KMS-11 (cell line): Measurements from ENCODE around the gene FEZF2.

Experiments used
- H2AFZ ChIP-seq: fragments of 200-600 bp; sonication (generic); 2 replicates; pipeline ENCODE4 v1.6.1; 2016; ENCODE audit warnings: antibody characterized with exemption, mixed run types, low read depth
- H3K27ac ChIP-seq: fragments of 200-600 bp; sonication (generic); 2 replicates; pipeline ENCODE4 v1.6.1; 2016; ENCODE audit warnings: mild to moderate bottlenecking, mixed run types
- H3K27me3 ChIP-seq: fragments of 200-600 bp; sonication (generic); 2 replicates; pipeline ENCODE4 v1.6.1; 2017; ENCODE audit warnings: mild to moderate bottlenecking, low read depth, mixed run types, moderate library complexity; ENCODE audit not compliant: insufficient read depth
- H3K36me3 ChIP-seq: fragments of 200-600 bp; sonication (generic); 2 replicates; pipeline ENCODE4 v1.6.1; 2017; ENCODE audit warnings: mild to moderate bottlenecking, mixed run types; ENCODE audit not compliant: insufficient read depth
- H3K4me1 ChIP-seq: fragments of 200-600 bp; sonication (generic); 2 replicates; pipeline ENCODE4 v1.6.1; 2016; ENCODE audit warnings: mild to moderate bottlenecking, low read depth, mixed run types; ENCODE audit not compliant: poor library complexity, severe bottlenecking
- H3K4me2 ChIP-seq: fragments of 200-600 bp; sonication (generic); 2 replicates; pipeline ENCODE4 v1.7.0; 2016; ENCODE audit warnings: mild to moderate bottlenecking, mixed run types
- H3K4me3 ChIP-seq: fragments of 200-600 bp; sonication (generic); IDR thresholded peaks from 2 replicates; pipeline ENCODE4 v1.6.1; 2017; ENCODE audit warnings: low read depth, low read length, mixed read lengths; ENCODE audit not compliant: insufficient read depth
- H3K79me2 ChIP-seq: fragments of 200-600 bp; sonication (generic); 2 replicates; pipeline ENCODE4 v1.6.1; 2016; ENCODE audit warnings: low read depth, mixed run types; ENCODE audit not compliant: insufficient read depth
- H3K9ac ChIP-seq: fragments of 200-600 bp; sonication (generic); 2 replicates; pipeline ENCODE4 v1.6.1; 2016; ENCODE audit warnings: mild to moderate bottlenecking, mixed run types
- H4K20me1 ChIP-seq: fragments of 200-600 bp; sonication (generic); 2 replicates; pipeline ENCODE4 v1.6.1; 2016; ENCODE audit warnings: mild to moderate bottlenecking, mixed run types; ENCODE audit not compliant: insufficient read depth
- CTCF ChIP-seq: fragments of 200-600 bp; sonication (generic); conservative IDR thresholded peaks from 2 replicates; pipeline ENCODE4 v1.6.1; 2017; ENCODE audit warnings: low read depth, mild to moderate bottlenecking, antibody characterized with exemption, low read length, moderate library complexity, mixed read lengths

Gene FEZF2

DNA sequence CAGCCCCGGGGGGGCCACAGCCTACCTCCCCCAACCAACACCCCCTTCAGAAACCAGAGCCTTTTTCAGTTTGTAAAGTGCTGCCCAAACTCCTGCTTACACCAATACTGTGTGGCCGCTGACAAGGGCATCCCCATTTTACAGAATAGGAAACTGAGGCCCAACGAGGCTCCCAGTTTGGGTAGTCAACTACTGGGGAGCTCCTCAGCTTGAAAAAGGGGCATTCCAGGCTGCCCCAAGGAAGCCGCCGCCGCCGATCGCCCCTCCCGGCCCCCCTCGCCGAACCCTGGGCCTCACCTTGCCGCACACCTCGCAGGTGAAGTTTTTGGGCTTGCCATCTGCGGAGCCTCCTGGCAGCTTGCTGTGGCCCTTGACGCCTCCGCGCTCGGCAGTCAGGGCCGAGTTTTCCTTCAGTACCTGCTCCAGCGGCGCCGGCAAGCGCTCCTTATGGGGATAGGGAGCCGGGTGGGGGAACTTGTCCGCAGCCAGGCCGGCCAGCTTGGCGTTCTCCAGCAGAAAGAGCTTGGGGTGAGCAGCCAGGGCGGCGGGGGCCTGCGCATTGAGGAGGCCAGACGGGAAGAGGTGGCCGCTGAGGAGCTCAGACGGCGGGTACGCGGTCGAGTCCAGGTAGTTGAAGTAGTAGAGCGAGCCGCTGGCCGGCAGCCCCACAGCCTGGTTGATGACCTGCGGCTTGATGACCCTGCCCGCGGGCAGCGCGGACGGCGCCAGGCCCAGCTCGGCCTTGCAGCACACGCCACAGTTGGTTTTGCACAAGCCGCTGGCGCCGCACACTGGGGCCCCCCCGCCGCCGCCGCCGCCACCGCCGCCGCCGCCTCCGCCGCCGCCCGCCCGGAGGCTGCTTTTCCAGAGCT lies 1.4 kb downstream of the FEZF2 start:
- no peak overlapping the region for H3K4me3 ChIP-seq
- H3K27me3 ChIP-seq = no peaks in the 10 kb centered on the region
- H3K79me2 ChIP-seq = no peaks in the 10 kb centered on the region
- H3K4me2 ChIP-seq = no peak overlapping the region
- H3K27ac ChIP-seq = no peak overlapping the region
- no peaks in the 10 kb centered on the region for H4K20me1 ChIP-seq
- H3K36me3 ChIP-seq = no peaks in the 10 kb centered on the region
- no peak overlapping the region for H3K9ac ChIP-seq
- H3K4me1 ChIP-seq = no peaks in the 10 kb centered on the region
- no peak for TF ChIP-seq CTCF
- no peak overlapping the region for H2AFZ ChIP-seq

- Histone ChIP-seq H3K9ac (no peak overlapping the region), H3K4me2 (no peak overlapping the region), H3K4me1 (no peaks in the 10 kb centered on the region), H3K36me3 (no peaks in the 10 kb centered on the region), H3K27me3 (no peaks in the 10 kb centered on the region), H3K27ac (no peak overlapping the region), H4K20me1 (no peaks in the 10 kb centered on the region), H2AFZ (no peak overlapping the region), H3K4me3 (no peak overlapping the region), H3K79me2 (no peaks in the 10 kb centered on the region)
- TF ChIP-seq CTCF = no peak
These were observed 2.3 kb downstream of the FEZF2 start for GRCh38 chr3:62370858-62371719.

DNA sequence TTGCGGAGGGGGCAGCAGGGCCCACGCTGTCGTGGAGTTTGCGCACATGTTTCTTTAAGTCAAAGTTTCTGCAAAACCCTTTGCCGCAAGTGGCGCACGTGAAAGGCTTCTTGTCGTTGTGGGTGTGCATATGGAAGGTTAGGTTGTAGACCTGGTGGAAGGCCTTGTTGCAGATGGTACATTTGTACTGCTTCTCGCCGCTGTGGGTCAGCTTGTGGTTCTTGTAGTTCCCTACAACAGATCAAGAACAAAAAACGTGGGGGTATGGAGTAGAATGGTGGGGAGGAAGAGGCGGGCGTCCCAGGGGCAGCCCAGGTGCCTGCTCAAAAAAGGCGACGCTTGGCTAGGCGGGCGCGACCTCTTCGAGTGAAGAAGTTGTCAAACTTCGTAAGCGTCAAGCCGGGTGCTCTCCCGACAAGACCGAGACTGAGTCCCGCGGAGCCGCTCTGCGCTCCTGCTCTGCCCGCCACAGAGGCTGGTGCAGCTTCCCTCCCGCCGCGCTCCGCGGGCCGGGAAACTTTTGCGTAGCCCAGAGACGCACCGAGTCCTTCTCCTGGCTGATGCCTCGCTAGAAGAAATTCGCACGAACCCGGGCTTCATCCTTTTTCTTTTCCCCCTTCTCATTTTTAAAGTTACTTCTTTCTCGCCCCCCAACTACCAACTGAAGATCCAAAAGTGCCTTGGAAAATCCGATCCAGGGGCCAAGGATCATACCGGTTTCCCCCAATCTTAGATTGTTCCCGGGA lies 3.1 kb downstream of the FEZF2 start:
- Histone ChIP-seq H3K36me3 (no peaks in the 10 kb centered on the region), H3K4me3 (no peak overlapping the region), H3K4me2 (no peak overlapping the region), H3K4me1 (no peaks in the 10 kb centered on the region), H3K27ac (no peak overlapping the region), H3K9ac (no peak overlapping the region), H3K27me3 (no peaks in the 10 kb centered on the region), H2AFZ (no peak overlapping the region), H4K20me1 (no peaks in the 10 kb centered on the region), H3K79me2 (no peaks in the 10 kb centered on the region)
- no peak for TF ChIP-seq CTCF

- no peak for TF ChIP-seq CTCF
- H3K4me2 ChIP-seq = no peak overlapping the region
These were observed 3.9 kb downstream of the FEZF2 start for GRCh38 chr3:62369476-62369743.

More at GRCh38 chr3:62369476-62369743, 3.9 kb downstream of the FEZF2 start:
- Histone ChIP-seq H3K79me2 (no peaks in the 10 kb centered on the region), H3K27ac (no peak overlapping the region), H3K4me3 (no peak overlapping the region), H3K4me1 (no peaks in the 10 kb centered on the region), H4K20me1 (no peaks in the 10 kb centered on the region), H3K36me3 (no peaks in the 10 kb centered on the region), H2AFZ (no peak overlapping the region), H3K27me3 (no peaks in the 10 kb centered on the region), H3K9ac (no peak overlapping the region)
